WTC11 (cell line): ENCODE measurements around the gene PPOX. TPM values are rescaled to one million over a fixed set of nuclear protein-coding genes. Genes with fewer than 3 reads are reported as not detected.

ENCODE experiments used
- ATAC-seq: fragments of 200-7000 bp; cut with Tn5 transposase; 2 replicates; pipeline ENCODE4 v1.10.0; 2021; ENCODE audit warnings: mild to moderate bottlenecking, moderate library complexity
- CTCF ChIA-PET: fragments of 300-600 bp; sonication (Branson Sonifier 250); formaldehyde crosslinking; loops from one replicate; lab custom pipeline; 2021; ENCODE audit warnings: antibody characterized with exemption; lab: Charles Lee
- POLR2A ChIA-PET: fragments of 350-600 bp; sonication (Branson Sonifier 250); formaldehyde crosslinking; loops from one replicate; lab custom pipeline; 2021; ENCODE audit warnings: antibody characterized with exemption; lab: Charles Lee
- DNase-seq: peaks from one replicate; pipeline ENCODE4 v3.0.0; 2021; ENCODE audit warnings: low spot score
- H3K27ac Mint-ChIP-seq: 2 replicates; pipeline ENCODE4 v1.8.0; 2021; ENCODE audit warnings: mixed read lengths
- H3K27me3 Mint-ChIP-seq: 2 replicates; pipeline ENCODE4 v1.8.0; 2021; ENCODE audit warnings: low read depth, mild to moderate bottlenecking, moderate library complexity, mixed read lengths
- H3K36me3 Mint-ChIP-seq: 2 replicates; pipeline ENCODE4 v1.8.0; 2021; ENCODE audit warnings: mixed read lengths
- H3K4me1 Mint-ChIP-seq: 2 replicates; pipeline ENCODE4 v1.8.0; 2022; ENCODE audit warnings: mixed read lengths
- H3K4me3 Mint-ChIP-seq: 2 replicates; pipeline ENCODE4 v1.8.0; 2021; ENCODE audit warnings: mild to moderate bottlenecking, moderate library complexity, mixed read lengths
- H3K9me3 Mint-ChIP-seq: 2 replicates; pipeline ENCODE4 v1.8.0; 2021; ENCODE audit warnings: mixed read lengths
- CREB1 ChIP-seq: sonication (generic); formaldehyde crosslinking; IDR thresholded peaks from 2 replicates; pipeline ENCODE4 v1.8.0; 2023; ENCODE audit warnings: mild to moderate bottlenecking, missing genetic modification reagents
- CREM ChIP-seq: sonication (generic); formaldehyde crosslinking; IDR thresholded peaks from 2 replicates; pipeline ENCODE4 v1.8.1; 2022; ENCODE audit warnings: mild to moderate bottlenecking, missing genetic modification reagents, moderate library complexity
- EMX1 ChIP-seq: fragments of 250-450 bp; sonication (Bioruptor Pico); IDR thresholded peaks from 2 replicates; pipeline ENCODE4 v1.8.0; 2021; ENCODE audit warnings: mild to moderate bottlenecking
- ESRRA ChIP-seq: sonication (generic); formaldehyde crosslinking; IDR thresholded peaks from 2 replicates; pipeline ENCODE4 v1.8.1; 2022; ENCODE audit warnings: mild to moderate bottlenecking, missing genetic modification reagents, borderline replicate concordance
- ETV6 ChIP-seq: sonication (generic); formaldehyde crosslinking; IDR thresholded peaks from 2 replicates; pipeline ENCODE4 v1.8.1; 2022; ENCODE audit warnings: mild to moderate bottlenecking, missing genetic modification reagents
- FOXK1 ChIP-seq: sonication (generic); formaldehyde crosslinking; IDR thresholded peaks from 2 replicates; pipeline ENCODE4 v1.8.0; 2022; ENCODE audit warnings: mild to moderate bottlenecking, moderate library complexity, missing genetic modification reagents
- FOXP1 ChIP-seq: sonication (generic); formaldehyde crosslinking; IDR thresholded peaks from 2 replicates; pipeline ENCODE4 v1.8.0; 2022; ENCODE audit warnings: missing genetic modification reagents, mild to moderate bottlenecking, moderate library complexity, borderline replicate concordance
- GABPB1 ChIP-seq: sonication (generic); formaldehyde crosslinking; IDR thresholded peaks from 2 replicates; pipeline ENCODE4 v1.8.1; 2023; ENCODE audit warnings: mild to moderate bottlenecking, missing genetic modification reagents
- KAT7 ChIP-seq: sonication (generic); formaldehyde crosslinking; IDR thresholded peaks from 2 replicates; pipeline ENCODE4 v1.8.1; 2023; ENCODE audit warnings: missing genetic modification reagents, mild to moderate bottlenecking, borderline replicate concordance
- MYBL2 ChIP-seq: sonication (generic); formaldehyde crosslinking; IDR thresholded peaks from 2 replicates; pipeline ENCODE4 v1.8.1; 2023; ENCODE audit warnings: mild to moderate bottlenecking, moderate library complexity, missing genetic modification reagents
- NFE2L1 ChIP-seq: sonication (generic); formaldehyde crosslinking; IDR thresholded peaks from 2 replicates; pipeline ENCODE4 v1.8.1; 2023; ENCODE audit warnings: missing genetic modification reagents
- RELA ChIP-seq: sonication (generic); formaldehyde crosslinking; IDR thresholded peaks from 2 replicates; pipeline ENCODE4 v1.8.1; 2022; ENCODE audit warnings: missing genetic modification reagents, mild to moderate bottlenecking, borderline replicate concordance
- SMAD3 ChIP-seq: sonication (generic); formaldehyde crosslinking; IDR thresholded peaks from 2 replicates; pipeline ENCODE4 v1.8.0; 2022; ENCODE audit warnings: missing genetic modification reagents, mild to moderate bottlenecking, borderline replicate concordance
- SOX15 ChIP-seq: fragments of 250-450 bp; sonication (Bioruptor Pico); IDR thresholded peaks from 2 replicates; pipeline ENCODE4 v1.9.0; 2021; ENCODE audit warnings: mild to moderate bottlenecking
- SP1 ChIP-seq: sonication (generic); formaldehyde crosslinking; conservative IDR thresholded peaks from 2 replicates; pipeline ENCODE4 v1.8.1; 2022; ENCODE audit warnings: missing genetic modification reagents
- TEAD4 ChIP-seq: sonication (generic); formaldehyde crosslinking; IDR thresholded peaks from 2 replicates; pipeline ENCODE4 v1.8.0; 2022; ENCODE audit warnings: mild to moderate bottlenecking, missing genetic modification reagents
- ZNF232 ChIP-seq: sonication (generic); formaldehyde crosslinking; IDR thresholded peaks from 2 replicates; pipeline ENCODE4 v1.8.0; 2022; ENCODE audit warnings: mild to moderate bottlenecking, missing genetic modification reagents
- ZNF396 ChIP-seq: fragments of 250-450 bp; sonication (Bioruptor Pico); IDR thresholded peaks from 2 replicates; pipeline ENCODE4 v1.8.0; 2021; ENCODE audit warnings: mild to moderate bottlenecking, moderate library complexity, borderline replicate concordance
- total RNA-seq: library from RNA; stranded (reverse); gene quantifications from 3 replicates; pipeline ENCODE4 v1.2.3, GENCODE V29; 2021
- TF ChIP-seq, protein P1 (sequence below): fragments of 250-450 bp; sonication (Bioruptor Pico); IDR thresholded peaks from 2 replicates; pipeline ENCODE4 v1.9.0; 2021; ENCODE audit warnings: mild to moderate bottlenecking
- TF ChIP-seq, protein P2 (sequence below): sonication (generic); formaldehyde crosslinking; IDR thresholded peaks from 2 replicates; pipeline ENCODE4 v1.8.0; 2023; ENCODE audit warnings: missing genetic modification reagents
- TF ChIP-seq, protein P3 (sequence below): sonication (generic); formaldehyde crosslinking; IDR thresholded peaks from 2 replicates; pipeline ENCODE4 v1.8.0; 2022; ENCODE audit warnings: mild to moderate bottlenecking, missing genetic modification reagents
- TF ChIP-seq, protein P4 (sequence below): sonication (generic); formaldehyde crosslinking; IDR thresholded peaks from 2 replicates; pipeline ENCODE4 v1.8.1; 2022; ENCODE audit warnings: mild to moderate bottlenecking, moderate library complexity, missing genetic modification reagents
- TF ChIP-seq, protein P5 (sequence below): sonication (generic); formaldehyde crosslinking; IDR thresholded peaks from 2 replicates; pipeline ENCODE4 v1.8.0; 2022; ENCODE audit warnings: mild to moderate bottlenecking, missing genetic modification reagents
- TF ChIP-seq, protein P6 (sequence below): sonication (generic); formaldehyde crosslinking; IDR thresholded peaks from 2 replicates; pipeline ENCODE4 v1.8.0; 2022; ENCODE audit warnings: mild to moderate bottlenecking, missing genetic modification reagents
- TF ChIP-seq, protein P7 (sequence below): sonication (generic); formaldehyde crosslinking; IDR thresholded peaks from 2 replicates; pipeline ENCODE4 v1.8.1; 2023; ENCODE audit warnings: mild to moderate bottlenecking, moderate library complexity, missing genetic modification reagents
- TF ChIP-seq, protein P8 (sequence below): sonication (generic); formaldehyde crosslinking; IDR thresholded peaks from 2 replicates; pipeline ENCODE4 v1.8.1; 2023; ENCODE audit warnings: mild to moderate bottlenecking, missing genetic modification reagents

The PPOX gene
- total RNA-seq, 1 experiment from 2014 or later = 44.8 TPM

DNA sequence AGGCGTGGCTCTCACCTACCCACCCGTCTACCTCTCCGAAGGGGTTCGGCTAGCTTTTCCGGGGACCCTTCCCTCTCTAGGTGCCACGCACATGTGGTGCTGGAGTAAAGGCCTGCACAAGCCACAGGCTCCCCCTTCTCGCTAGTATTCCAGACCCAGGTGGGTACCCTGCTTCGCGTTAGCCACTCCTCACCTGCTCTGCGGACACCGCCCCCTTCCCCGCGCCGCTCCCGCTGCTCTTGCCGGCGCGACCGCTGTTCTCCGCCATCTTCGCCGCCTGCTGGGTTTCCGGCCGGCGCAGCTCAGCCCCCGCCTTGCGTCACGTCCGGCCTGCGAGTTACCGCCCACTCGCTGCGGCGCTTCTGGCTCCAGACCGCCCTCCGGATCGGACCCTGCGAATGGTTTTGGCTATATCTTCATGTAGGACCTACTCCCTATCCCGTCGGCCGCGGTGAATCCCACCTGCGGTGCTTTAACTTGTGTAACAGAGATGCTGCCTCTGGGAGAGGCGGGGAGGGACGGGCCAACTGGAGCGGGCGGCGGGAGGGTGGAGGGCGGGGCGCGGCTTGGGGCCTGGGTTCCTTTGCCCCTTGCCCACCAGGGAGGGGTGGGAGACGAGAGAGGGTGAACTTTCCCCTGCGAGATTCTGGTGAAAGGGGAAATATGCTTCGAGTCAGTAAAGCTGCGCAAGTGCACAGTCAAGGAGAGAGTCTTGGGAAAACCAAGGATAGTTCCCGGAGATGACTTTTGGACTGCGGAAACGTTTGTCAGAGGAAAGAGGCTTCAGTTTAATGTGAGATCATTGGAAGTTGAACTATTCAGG lies 48.3 kb upstream of the PPOX start, which contains the start of the genes NIT1 and PFDN2:
Gene NIT1, plus strand, starts transcription at position 347 of the 823 bp plus-strand sequence. Its CDS starts 72 bp downstream, at position 419.
Gene PFDN2, minus strand, starts transcription at position 279 of the 823 bp plus-strand sequence. Its CDS starts 11 bp downstream, at position 268.
- Mint-ChIP-seq H3K4me1 (peaks cover 28% of the 10 kb centered on the region), H3K4me3 (peak within 1 kb of the TSS; percentile 96), H3K27me3 (no peaks in the 10 kb centered on the region), H3K9me3 (no peaks in the 10 kb centered on the region), H3K36me3 (peaks cover 35% of the 10 kb centered on the region), H3K27ac (peak within 1 kb of the TSS; percentile 94)
- ChIA-PET CTCF (interaction anchor here (0.7 to 2.5 kb wide), 5 partner anchors 15 to 437 kb away, joined by 3 to 18 read pairs (median 5); partner anchors contain the start of genes DEDD and KLHDC9), POLR2A (interaction anchor here (0.5 to 1.2 kb wide), 7 partner anchors 10 to 256 kb away, joined by 3 to 12 read pairs (median 4); partner anchors contain the start of genes DEDD and SDHC)
- ATAC-seq = peak; percentile 81
- peak; percentile 92 for DNase-seq
- peak; percentile 29; the same call in 1 of the 2 replicates for TF ChIP-seq CREB1 (CRISPR knock-in tag)
- TF ChIP-seq, protein P1, sequence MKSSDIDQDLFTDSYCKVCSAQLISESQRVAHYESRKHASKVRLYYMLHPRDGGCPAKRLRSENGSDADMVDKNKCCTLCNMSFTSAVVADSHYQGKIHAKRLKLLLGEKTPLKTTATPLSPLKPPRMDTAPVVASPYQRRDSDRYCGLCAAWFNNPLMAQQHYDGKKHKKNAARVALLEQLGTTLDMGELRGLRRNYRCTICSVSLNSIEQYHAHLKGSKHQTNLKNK (CRISPR knock-in tag) = no peak
- TF ChIP-seq NFE2L1 (CRISPR knock-in tag) = peak; percentile 64; the same call in 1 of the 2 replicates
- peak; percentile 93 for TF ChIP-seq SMAD3 (CRISPR knock-in tag)
- peak; percentile 86 for TF ChIP-seq FOXK1 (CRISPR knock-in tag)
- TF ChIP-seq ETV6 (CRISPR knock-in tag) = peak; percentile 93
- TF ChIP-seq SOX15 (CRISPR knock-in tag) = no peak
- TF ChIP-seq, protein P2, sequence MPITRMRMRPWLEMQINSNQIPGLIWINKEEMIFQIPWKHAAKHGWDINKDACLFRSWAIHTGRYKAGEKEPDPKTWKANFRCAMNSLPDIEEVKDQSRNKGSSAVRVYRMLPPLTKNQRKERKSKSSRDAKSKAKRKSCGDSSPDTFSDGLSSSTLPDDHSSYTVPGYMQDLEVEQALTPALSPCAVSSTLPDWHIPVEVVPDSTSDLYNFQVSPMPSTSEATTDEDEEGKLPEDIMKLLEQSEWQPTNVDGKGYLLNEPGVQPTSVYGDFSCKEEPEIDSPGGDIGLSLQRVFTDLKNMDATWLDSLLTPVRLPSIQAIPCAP (CRISPR knock-in tag) = 0 out of 2 replicates have a peak, but pooled peaks have one; percentile 52
- TF ChIP-seq, protein P3, sequence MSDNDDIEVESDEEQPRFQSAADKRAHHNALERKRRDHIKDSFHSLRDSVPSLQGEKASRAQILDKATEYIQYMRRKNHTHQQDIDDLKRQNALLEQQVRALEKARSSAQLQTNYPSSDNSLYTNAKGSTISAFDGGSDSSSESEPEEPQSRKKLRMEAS (CRISPR knock-in tag) = peak; percentile 76; the same call in 1 of the 2 replicates
- TF ChIP-seq TEAD4 (CRISPR knock-in tag) = no peak
- peak; percentile 93; the same call in 1 of the 2 replicates for TF ChIP-seq KAT7 (CRISPR knock-in tag)
- TF ChIP-seq, protein P4, sequence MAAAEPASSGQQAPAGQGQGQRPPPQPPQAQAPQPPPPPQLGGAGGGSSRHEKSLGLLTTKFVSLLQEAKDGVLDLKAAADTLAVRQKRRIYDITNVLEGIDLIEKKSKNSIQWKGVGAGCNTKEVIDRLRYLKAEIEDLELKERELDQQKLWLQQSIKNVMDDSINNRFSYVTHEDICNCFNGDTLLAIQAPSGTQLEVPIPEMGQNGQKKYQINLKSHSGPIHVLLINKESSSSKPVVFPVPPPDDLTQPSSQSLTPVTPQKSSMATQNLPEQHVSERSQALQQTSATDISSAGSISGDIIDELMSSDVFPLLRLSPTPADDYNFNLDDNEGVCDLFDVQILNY (CRISPR knock-in tag) = peak; percentile 36; the same call in 1 of the 2 replicates
- peak; percentile 70; the same call in 1 of the 2 replicates for TF ChIP-seq ZNF232 (CRISPR knock-in tag)
- no peak for TF ChIP-seq ZNF396 (CRISPR knock-in tag)
- TF ChIP-seq, protein P5, sequence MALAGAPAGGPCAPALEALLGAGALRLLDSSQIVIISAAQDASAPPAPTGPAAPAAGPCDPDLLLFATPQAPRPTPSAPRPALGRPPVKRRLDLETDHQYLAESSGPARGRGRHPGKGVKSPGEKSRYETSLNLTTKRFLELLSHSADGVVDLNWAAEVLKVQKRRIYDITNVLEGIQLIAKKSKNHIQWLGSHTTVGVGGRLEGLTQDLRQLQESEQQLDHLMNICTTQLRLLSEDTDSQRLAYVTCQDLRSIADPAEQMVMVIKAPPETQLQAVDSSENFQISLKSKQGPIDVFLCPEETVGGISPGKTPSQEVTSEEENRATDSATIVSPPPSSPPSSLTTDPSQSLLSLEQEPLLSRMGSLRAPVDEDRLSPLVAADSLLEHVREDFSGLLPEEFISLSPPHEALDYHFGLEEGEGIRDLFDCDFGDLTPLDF = no peak
- TF ChIP-seq, protein P6, sequence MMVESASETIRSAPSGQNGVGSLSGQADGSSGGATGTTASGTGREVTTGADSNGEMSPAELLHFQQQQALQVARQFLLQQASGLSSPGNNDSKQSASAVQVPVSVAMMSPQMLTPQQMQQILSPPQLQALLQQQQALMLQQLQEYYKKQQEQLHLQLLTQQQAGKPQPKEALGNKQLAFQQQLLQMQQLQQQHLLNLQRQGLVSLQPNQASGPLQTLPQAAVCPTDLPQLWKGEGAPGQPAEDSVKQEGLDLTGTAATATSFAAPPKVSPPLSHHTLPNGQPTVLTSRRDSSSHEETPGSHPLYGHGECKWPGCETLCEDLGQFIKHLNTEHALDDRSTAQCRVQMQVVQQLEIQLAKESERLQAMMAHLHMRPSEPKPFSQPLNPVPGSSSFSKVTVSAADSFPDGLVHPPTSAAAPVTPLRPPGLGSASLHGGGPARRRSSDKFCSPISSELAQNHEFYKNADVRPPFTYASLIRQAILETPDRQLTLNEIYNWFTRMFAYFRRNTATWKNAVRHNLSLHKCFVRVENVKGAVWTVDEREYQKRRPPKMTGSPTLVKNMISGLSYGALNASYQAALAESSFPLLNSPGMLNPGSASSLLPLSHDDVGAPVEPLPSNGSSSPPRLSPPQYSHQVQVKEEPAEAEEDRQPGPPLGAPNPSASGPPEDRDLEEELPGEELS (CRISPR knock-in tag) = peak; percentile 82; the same call in 1 of the 2 replicates
- TF ChIP-seq EMX1 (CRISPR knock-in tag) = no peak
- peak; percentile 98 for TF ChIP-seq SP1 (CRISPR knock-in tag)
- peak; percentile 95 for TF ChIP-seq CREM (CRISPR knock-in tag)
- TF ChIP-seq, protein P7, sequence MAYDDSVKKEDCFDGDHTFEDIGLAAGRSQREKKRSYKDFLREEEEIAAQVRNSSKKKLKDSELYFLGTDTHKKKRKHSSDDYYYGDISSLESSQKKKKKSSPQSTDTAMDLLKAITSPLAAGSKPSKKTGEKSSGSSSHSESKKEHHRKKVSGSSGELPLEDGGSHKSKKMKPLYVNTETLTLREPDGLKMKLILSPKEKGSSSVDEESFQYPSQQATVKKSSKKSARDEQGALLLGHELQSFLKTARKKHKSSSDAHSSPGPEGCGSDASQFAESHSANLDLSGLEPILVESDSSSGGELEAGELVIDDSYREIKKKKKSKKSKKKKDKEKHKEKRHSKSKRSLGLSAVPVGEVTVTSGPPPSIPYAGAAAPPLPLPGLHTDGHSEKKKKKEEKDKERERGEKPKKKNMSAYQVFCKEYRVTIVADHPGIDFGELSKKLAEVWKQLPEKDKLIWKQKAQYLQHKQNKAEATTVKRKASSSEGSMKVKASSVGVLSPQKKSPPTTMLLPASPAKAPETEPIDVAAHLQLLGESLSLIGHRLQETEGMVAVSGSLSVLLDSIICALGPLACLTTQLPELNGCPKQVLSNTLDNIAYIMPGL (CRISPR knock-in tag) = peak; percentile 53; the same call in 1 of the 2 replicates
- peak; percentile 88 for TF ChIP-seq MYBL2
- peak; percentile 84 for TF ChIP-seq FOXP1 (CRISPR knock-in tag)
- TF ChIP-seq, protein P8, sequence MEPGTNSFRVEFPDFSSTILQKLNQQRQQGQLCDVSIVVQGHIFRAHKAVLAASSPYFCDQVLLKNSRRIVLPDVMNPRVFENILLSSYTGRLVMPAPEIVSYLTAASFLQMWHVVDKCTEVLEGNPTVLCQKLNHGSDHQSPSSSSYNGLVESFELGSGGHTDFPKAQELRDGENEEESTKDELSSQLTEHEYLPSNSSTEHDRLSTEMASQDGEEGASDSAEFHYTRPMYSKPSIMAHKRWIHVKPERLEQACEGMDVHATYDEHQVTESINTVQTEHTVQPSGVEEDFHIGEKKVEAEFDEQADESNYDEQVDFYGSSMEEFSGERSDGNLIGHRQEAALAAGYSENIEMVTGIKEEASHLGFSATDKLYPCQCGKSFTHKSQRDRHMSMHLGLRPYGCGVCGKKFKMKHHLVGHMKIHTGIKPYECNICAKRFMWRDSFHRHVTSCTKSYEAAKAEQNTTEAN (CRISPR knock-in tag) = no peak; the same call in 1 of the 2 replicates
- peak; percentile 57; the same call in 1 of the 2 replicates for TF ChIP-seq RELA
- TF ChIP-seq ESRRA (CRISPR knock-in tag) = 0 out of 2 replicates have a peak, but pooled peaks have one; percentile 58
- peak; percentile 91 for TF ChIP-seq GABPB1 (CRISPR knock-in tag)
